Measurements from ENCODE around the gene SPDEF.

The SPDEF gene

GRCh38 chr6:34543421-34543820, 12.7 kb downstream of the SPDEF start:
- no peak for DNase-seq

DNA sequence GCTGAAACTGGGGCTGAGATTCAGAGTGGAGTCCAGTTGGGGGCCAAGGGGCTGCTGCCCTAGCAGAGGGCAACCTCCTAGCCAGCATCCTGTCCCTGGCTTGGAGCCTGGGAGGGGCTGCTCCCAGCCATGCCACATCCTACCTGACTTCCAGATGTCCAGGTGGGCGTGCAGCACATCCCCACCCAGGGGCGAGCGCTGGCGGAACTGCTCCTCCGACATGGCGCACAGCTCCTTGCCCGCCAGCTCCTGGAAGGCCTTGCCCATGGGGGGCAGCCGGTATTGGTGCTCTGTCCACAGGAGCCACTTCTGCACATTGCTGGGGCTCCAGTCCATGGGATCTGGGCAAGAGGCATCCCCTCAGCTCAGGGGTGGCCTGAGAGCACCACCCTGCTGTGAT, 15.3 kb downstream of the SPDEF start:
- no peak for DNase-seq

- DNase-seq = no peak
These were observed 15.9 kb downstream of the SPDEF start for GRCh38 chr6:34540222-34540621.

GRCh38 chr6:34539181-34539580, 16.9 kb downstream of the SPDEF start:
- DNase-seq = no peak

DNA sequence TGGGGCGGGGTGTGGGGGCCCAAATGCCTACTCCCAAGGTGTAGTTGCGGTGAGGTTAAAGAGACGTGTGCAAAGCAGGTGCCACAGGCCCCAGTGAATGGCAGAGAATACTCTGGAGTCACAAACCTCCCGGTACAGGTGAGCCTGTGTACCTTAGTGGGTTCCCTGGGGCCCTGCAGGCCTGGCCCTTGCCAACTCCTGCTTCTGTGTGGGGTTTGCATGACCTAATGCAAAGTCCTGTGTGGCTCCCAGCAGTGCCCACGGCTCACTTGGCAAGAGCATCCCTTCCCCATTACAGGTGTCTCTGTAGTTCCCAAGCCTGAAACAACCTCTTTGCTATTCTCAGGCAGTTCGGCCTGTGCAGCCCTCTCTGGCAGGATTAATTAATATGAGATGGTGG, 17.5 kb downstream of the SPDEF start:
- no peak for DNase-seq

DNA sequence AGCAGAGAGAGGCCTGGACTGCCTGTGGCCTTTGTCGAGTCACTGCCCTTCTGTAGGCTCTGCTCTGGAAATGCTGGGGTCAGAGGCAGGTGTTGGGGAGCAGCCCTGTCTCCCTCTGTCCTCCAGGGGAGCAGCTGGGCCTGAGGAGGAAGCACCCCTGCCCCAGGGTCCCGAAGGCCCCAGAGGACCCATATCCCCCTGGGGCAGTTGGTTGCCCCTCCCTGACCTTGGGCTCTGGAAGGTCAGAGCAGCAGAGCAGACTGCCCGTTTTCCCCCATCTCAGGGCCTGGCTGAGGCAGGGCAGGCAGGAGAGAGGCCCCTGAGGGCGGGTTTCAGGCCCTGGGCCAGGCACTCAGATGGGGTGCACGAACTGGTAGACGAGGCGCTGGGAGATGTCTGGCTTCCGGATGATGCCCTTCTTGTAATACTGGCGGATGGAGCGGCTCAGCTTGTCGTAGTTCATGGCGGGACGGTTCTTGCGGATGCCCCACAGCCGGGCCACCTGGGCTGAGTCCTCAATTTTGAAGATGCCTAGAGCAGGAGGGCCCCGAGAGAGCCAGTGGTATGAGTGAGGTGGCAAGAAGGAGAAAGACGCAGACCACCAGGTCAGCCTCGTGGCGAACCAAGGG, 18.1 kb downstream of the SPDEF start:
- no peak for DNase-seq

DNA sequence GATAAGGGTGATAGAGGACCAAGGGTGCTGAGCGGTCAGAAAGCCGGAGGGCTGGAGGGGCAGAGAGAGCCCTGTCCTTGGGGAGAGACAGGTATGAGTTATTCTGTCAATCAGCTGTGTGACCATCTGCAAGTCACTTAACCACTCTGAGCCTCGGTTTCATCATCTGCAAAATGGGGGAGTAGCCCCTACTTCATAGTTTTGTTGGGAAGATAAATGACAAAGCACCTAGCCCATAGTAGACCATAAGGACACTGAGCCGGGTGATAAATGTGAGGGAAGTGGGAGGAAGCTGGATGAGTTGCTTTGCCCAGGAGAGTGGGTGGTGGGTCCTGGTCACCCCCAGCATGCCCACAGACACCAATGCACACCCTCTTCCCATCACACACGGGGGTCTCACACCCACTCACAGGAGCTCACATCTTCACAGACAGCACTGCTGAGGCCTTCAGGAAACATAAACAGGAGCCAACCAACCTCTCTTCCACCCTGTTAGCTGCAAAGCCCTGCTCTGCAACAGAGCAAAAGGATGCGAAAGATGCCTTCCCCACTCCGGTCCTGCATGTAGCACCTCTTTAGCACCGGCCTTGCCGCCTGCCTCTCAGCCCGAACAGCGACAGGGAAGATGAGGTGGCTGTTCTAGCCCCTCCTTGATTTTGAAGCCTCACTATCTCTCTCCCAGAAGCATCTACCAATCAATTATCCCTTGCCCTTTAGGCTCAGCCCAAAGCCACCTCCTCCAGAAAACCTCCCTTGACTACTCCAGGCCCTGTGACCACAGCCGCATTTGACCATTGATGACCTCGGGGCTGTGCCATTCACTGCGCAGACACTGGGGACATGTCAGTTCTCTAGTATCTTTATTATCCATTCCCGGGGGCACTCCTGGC, 18.9 kb downstream of the SPDEF start:
- no peak for DNase-seq

GRCh38 chr6:34536251-34536958, 19.7 kb downstream of the SPDEF start:
- DNase-seq = no peak

- no peak for DNase-seq
These were observed 20.5 kb downstream of the SPDEF start for GRCh38 chr6:34535646-34536045.

GRCh38 chr6:34535199-34535598, 20.9 kb downstream of the SPDEF start:
- no peak for DNase-seq

GRCh38 chr6:34534656-34535055, 21.5 kb downstream of the SPDEF start:
- DNase-seq = no peak

- no peak for DNase-seq
These were observed 22.0 kb downstream of the SPDEF start for GRCh38 chr6:34534146-34534545.

DNA sequence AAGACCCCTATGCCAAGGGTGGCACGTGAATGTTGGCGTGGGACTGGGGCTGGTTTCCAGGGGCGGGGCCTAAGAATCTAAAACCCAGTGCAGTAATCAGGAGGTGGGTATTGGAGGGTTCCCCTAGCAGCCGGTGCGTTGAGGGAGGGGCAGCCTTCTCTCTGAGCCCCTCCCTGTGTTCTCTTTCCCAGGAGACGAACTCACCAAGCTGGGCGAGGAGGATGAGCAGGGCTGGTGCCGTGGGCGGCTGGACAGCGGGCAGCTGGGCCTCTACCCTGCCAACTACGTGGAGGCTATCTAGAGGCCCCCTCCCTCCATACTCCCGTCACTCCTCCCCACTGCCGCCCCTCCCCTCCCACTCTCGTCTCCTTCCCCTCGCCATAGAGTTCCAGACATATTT, 23.9 kb downstream of the SPDEF start:
- no peak for DNase-seq

GRCh38 chr6:34531580-34532201, 24.4 kb downstream of the SPDEF start:
- no peak for DNase-seq

DNA sequence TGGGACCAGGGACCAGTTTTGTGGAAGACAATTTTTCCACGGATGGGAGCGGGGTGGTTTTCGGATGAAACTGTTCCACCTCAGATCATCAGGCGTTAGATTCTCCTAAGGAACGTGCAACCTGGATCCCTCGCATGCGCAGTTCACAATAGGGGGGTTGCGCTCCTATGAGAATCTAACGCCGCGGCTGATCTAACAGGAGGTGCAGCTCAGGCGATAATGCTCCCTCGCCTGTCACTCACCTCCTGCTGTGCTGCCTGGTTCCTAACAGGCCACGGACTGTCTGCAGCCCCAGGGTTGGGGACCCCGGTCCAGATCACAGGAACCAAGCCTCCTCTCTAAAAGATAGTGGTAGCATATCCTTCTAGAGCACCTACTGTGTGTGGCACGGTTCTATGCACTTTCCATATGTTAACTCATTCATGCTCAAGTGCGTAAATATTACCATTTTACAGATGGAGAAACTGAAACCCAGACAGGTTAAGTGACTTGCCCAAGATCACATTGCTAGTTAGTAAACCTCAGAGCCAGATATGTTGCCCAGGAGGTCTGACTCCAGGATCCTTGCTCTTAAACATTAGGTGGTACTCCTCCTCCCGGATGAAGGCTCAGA, 25.3 kb downstream of the SPDEF start:
- DNase-seq = no peak

- DNase-seq = no peak
These were observed 26.3 kb downstream of the SPDEF start for GRCh38 chr6:34529665-34530327.

DNA sequence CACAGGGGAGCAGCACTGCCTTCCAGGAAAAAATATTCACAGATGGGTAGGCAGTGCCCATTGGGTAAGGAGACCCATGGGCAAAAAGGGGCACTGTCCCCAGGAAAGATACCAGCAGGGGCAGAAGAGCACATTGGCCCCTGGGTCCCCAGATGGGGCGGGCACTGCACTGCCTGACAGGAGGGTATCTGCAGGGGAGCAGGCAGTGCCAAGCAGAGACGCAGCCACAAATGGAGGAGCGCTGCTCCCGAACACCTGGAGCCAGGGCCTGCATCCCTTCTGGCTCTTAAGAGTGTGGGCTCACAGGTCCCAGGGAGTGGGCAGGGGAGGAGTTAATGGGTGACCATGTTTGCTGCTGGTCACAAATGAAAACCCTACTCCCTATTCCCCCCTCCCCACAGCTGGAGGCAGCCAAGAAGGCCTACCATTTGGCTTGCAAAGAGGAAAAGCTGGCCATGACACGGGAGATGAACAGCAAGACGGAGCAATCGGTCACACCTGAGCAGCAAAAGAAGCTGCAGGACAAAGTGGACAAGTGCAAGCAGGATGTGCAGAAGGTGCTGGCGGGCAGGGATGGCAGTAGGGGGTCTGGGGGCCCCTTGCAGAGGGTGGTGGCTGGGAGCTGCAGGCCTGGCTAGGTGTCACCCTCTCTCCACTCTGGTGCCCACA, 27.0 kb downstream of the SPDEF start:
- DNase-seq = no peak

DNA sequence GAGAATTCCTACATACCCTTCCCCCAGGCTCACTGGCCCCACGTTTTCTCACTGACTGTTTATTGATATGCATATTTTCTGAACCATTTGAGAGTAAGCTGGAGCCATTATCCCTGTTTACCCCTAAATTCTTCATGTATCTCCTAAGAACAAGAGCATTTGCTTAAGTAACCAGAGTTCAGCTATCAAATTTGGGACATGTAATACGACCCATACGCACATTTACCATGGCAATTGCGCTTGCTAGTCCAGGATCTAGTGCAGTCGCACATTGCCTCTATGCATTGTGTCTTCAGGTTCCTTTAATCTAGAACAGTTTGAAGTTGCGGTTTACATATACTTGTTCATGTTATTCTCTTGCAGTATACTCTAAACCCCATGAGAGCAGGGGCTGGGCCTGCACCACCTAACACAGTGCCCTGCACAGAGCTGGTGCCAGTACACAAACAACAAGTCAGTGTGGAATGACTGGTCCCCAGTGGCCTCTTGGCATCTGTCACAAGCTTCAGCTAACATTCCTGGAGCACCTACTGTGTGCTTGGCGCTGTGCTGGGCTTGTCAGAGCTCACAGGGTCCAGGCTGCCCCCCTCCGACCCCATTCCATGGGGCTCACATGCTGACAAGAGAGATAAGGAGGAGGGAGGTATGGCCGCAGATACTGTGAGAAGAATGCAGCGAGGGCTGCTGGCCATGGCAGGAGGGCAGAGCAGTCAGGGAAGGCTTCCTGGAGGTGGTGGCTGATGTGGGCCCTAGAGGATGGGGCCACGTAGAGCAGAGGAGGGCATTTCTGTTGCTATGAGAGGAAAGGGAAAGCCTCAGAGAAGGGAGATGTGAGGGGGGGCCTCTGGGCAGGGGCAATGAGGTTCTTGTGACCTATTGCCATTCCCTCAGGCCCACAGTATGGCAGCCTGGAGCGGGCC, 28.1 kb downstream of the SPDEF start:
- DNase-seq = no peak

DNA sequence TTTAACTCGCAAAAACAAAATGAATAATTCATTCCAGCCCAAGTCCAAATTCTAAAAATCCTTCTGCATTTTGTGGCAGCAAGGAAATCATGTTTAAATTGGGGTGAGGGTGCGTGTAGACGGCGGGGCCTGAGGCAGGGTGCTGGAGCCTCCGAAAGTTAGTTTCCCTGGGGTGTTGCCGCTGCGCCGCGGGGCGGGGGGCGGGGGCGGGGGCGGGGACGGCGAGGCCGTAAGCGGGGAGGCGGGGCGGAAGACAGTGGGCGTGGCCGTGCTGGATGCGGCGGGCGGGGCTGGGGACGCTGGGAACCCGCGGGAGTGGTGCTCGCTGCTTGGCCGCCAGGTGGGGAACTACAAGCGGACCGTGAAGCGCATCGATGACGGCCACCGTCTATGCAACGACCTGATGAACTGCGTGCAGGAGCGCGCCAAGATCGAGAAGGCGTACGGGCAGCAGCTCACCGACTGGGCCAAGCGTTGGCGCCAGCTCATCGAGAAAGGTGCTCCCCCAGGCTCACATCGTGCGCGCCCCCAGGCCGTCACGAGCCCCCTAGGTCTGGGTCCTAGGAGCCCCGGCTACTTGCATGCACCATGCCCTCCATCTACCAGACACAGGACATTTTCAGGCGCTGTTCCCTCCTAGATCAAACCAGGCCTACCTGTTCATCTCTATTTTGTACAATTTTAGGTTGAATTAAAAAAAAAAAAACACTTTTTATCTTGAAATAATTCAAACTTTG, 29.0 kb downstream of the SPDEF start:
- DNase-seq = peak; percentile 98

All from activated CD8-positive, alpha-beta memory T cell treated with anti-CD3 and anti-CD28 coated beads, Interleukin-2, amount 50 U/mL, for 4 hours (primary cell).